AG09309 (cell line): ENCODE results near the gene PARD3B.

Experiments
- DNase-seq: peaks from one replicate; pipeline ENCODE4 v3.0.0-alpha.2; 2010; ENCODE audit warnings: low read depth
- H3K4me3 ChIP-seq: 2 replicates; pipeline ENCODE4 v1.5.1; 2011; ENCODE audit warnings: mild to moderate bottlenecking, low read depth, low read length, moderate library complexity; ENCODE audit not compliant: control insufficient read depth
- TF ChIP-seq, protein P1 (sequence below): IDR thresholded peaks from 2 replicates; pipeline ENCODE4 v1.5.1; 2011; ENCODE audit warnings: mild to moderate bottlenecking, low read depth, low read length, inconsistent platforms; ENCODE audit not compliant: insufficient read depth, control insufficient read depth; ENCODE audit errors: missing control alignments

The PARD3B gene

DNA sequence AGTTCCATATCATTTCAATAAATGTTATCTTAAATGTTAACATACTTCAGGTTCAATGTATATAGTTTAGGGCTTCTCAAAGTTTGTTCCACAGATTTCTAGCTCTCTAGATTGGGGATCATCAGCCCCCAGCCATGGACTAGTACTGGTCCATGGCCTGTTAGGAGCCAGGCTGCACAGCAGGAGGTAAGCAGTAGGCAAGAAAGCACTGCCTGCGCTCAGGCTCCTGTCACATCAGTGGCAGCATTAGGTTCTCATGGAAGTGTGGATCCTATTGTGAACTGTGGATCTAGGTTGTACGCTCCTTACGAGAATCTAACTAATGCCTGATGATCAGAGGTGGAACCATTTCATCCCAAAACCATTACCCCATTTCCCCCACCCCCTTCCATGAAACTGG, 531.1 kb downstream of the PARD3B start:
- no peak overlapping the region for H3K4me3 ChIP-seq
- TF ChIP-seq, protein P1, sequence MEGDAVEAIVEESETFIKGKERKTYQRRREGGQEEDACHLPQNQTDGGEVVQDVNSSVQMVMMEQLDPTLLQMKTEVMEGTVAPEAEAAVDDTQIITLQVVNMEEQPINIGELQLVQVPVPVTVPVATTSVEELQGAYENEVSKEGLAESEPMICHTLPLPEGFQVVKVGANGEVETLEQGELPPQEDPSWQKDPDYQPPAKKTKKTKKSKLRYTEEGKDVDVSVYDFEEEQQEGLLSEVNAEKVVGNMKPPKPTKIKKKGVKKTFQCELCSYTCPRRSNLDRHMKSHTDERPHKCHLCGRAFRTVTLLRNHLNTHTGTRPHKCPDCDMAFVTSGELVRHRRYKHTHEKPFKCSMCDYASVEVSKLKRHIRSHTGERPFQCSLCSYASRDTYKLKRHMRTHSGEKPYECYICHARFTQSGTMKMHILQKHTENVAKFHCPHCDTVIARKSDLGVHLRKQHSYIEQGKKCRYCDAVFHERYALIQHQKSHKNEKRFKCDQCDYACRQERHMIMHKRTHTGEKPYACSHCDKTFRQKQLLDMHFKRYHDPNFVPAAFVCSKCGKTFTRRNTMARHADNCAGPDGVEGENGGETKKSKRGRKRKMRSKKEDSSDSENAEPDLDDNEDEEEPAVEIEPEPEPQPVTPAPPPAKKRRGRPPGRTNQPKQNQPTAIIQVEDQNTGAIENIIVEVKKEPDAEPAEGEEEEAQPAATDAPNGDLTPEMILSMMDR = no peak
- DNase-seq = no peak

DNA sequence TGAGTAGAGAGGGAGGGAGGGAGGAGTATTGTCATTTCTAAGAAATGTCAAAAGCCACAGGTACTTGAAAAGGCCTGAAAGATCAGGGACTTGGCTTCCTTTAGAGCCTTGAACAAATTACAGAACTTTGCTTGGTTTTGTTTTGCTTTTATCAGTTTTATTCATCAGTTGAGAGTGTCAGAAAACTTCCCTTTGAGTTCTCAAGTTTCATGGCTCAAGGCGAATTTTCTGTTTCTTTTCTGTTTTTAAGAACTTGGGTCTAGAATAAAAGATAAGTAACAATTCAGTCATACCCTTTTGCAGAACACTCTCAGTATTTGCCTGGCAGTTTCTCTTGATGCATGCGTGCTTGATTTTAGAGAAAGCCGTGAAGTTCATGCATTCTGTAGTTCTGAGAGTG, 531.9 kb downstream of the PARD3B start:
- no peak for DNase-seq
- TF ChIP-seq, protein P1 = no peak
- H3K4me3 ChIP-seq = no peak overlapping the region

DNA sequence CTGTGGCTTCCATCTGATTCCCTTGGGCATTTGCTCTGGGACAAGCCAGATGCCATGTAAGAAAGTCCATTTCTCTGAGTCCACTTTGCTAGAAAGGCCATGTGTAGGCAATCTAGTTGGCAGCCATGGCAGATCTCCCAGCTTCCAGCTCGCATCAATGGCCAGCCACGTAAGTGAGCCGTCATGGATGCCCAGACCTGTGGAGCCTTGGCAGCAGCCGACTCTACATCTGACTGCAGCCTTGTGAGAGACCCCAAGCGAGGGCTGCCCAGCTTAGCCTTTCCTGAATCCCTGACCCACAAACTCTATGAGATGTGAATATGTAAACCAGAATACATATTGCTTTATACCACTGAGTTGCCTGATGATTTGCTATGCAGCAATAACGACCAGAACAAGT, 533.5 kb downstream of the PARD3B start:
- TF ChIP-seq, protein P1 = no peak
- no peak for DNase-seq

DNA sequence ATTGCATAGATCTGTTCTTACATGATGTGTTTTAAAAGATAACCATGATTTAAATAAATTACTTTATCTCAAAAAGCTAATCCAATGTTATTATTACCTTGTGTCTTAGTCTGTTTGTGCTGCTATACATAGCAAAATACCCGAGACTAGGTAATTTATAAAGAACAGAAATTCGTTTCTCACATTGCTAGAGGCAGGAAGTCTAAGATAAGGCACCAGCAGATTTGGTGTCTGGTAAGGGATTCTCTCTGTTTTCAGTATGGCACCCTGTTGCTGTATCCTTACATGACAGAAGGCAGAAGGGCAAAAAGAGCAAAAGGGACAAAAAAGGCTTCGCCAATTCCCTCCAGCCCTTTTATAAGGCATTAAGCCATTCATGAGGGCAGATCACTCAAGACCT, 533.9 kb downstream of the PARD3B start:
- no peak for DNase-seq
- TF ChIP-seq, protein P1 = no peak
- H3K4me3 ChIP-seq = no peak overlapping the region

More for the DNA sequence above, 533.5 kb downstream of the PARD3B start:
- H3K4me3 ChIP-seq = no peak overlapping the region

DNA sequence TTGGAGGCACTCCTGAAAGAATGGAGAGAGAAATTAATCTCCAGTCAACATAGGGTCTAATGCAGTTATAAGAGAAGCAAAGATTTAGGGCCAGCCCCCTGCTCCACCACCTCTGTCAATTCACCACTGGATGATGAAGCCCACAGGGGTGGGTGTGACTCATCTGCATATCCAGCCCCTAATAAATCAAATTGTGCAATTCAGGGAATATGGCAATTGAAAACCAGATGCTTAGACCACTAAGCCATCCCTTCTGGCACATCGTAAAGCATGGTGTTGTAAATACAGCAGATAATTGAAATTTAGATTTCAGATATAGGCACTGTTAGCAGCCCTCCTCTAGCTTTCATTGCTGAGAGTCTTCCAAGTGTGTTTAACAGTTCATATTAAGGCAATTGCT, 541.4 kb downstream of the PARD3B start:
- peak; percentile 13 for DNase-seq
- TF ChIP-seq, protein P1 = no peak

DNA sequence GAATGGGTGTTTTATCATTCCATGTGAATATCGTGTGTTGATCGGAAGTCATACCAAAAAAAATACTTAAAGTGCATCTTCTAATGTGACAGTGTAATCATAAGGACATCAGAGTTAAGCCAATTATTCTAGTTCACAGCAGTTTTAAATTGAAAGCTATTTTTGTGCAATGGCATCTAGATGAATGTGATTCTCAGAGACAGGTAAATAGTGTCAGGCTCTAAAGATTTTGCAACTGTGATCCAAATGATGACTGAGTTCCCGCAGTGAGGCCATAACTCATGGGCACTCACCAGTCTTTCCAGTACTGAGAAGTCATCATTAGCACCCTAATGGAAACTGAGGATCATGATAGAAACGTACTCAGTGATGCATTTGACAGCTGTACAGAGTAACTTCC, 542.6 kb downstream of the PARD3B start:
- no peak for DNase-seq
- TF ChIP-seq, protein P1 = no peak
- H3K4me3 ChIP-seq = no peak overlapping the region

More for the DNA sequence above, 541.4 kb downstream of the PARD3B start:
- H3K4me3 ChIP-seq = no peak overlapping the region

DNA sequence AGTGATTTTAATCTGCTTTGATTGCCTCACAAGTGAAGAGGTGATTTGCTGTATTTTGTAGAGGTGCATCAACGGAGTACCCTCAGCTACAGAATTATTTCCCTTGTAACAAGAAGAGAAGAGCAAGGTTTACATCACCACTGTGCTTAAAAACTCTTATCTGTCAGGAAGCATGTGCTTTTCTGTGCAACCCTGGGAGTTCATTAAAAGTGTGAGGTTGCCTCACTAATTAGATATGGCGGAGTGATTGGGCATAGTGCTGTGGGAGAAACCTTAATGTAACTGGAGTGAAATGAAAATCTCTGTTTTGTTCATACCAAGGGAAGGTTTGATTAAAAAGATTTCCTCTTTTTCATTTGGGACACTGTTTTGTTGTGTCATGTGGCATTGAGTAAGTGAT, 544.7 kb downstream of the PARD3B start:
- no peak for DNase-seq
- TF ChIP-seq, protein P1 = no peak
- H3K4me3 ChIP-seq = no peak overlapping the region
